ENCODE data around the gene SLC12A3. TPM values are rescaled to one million over a fixed set of nuclear protein-coding genes. Genes with fewer than 3 reads are reported as not detected.

Gene SLC12A3
- total RNA-seq, 6 experiments from 2014 or later = not detected

- DNase-seq = no peak
Measured at GRCh38 chr16:56824331-56824730, 40.7 kb upstream of the SLC12A3 start.

GRCh38 chr16:56824804-56825203 lies 40.2 kb upstream of the SLC12A3 start:
- Mint-ChIP-seq H3K9me3 (no peaks in the 10 kb centered on the region), H3K27ac (no peak overlapping the region), H3K4me1 (ENCODE audit: low read depth) (peaks cover 6% of the 10 kb centered on the region; the same call in 1 of the 2 replicates), H3K4me3 (no peak overlapping the region), H3K36me3 (ENCODE audit: low read depth) (peaks cover 16% of the 10 kb centered on the region; the same call in 1 of the 2 replicates), H3K27me3 (ENCODE audit: insufficient read depth) (no peaks in the 10 kb centered on the region; the same call in 1 of the 2 replicates)
- TF ChIP-seq CTCF (IDR thresholded peaks at IDR 0.05) = no peak
- DNase-seq = no peak

More at GRCh38 chr16:56824331-56824730, 40.7 kb upstream of the SLC12A3 start:
- Mint-ChIP-seq H3K9me3 (no peaks in the 10 kb centered on the region), H3K36me3 (ENCODE audit: low read depth) (peaks cover 15% of the 10 kb centered on the region; the same call in 1 of the 2 replicates), H3K4me1 (ENCODE audit: low read depth) (peaks cover 6% of the 10 kb centered on the region; the same call in 1 of the 2 replicates), H3K4me3 (no peak overlapping the region), H3K27me3 (ENCODE audit: insufficient read depth) (no peaks in the 10 kb centered on the region; the same call in 1 of the 2 replicates), H3K27ac (peak overlapping the region; percentile 24; the same call in 1 of the 2 replicates)
- TF ChIP-seq CTCF (IDR thresholded peaks at IDR 0.05) = peak; percentile 41

- no peak for TF ChIP-seq CTCF (IDR thresholded peaks at IDR 0.05)
- Mint-ChIP-seq H3K27ac (0 out of 2 replicates have a peak overlapping the region, but pooled peaks have one; percentile 14), H3K4me3 (no peak overlapping the region), H3K4me1 (ENCODE audit: low read depth) (peaks cover 11% of the 10 kb centered on the region; the same call in 1 of the 2 replicates), H3K27me3 (ENCODE audit: insufficient read depth) (no peaks in the 10 kb centered on the region; the same call in 1 of the 2 replicates), H3K9me3 (no peaks in the 10 kb centered on the region), H3K36me3 (ENCODE audit: low read depth) (peaks cover 13% of the 10 kb centered on the region; the same call in 1 of the 2 replicates)
- no peak for DNase-seq
Measured at GRCh38 chr16:56825826-56826225, 39.2 kb upstream of the SLC12A3 start.

- Mint-ChIP-seq H3K27me3 (ENCODE audit: insufficient read depth) (no peaks in the 10 kb centered on the region; the same call in 1 of the 2 replicates), H3K27ac (no peak overlapping the region), H3K4me3 (no peak overlapping the region), H3K4me1 (ENCODE audit: low read depth) (peaks cover 11% of the 10 kb centered on the region; the same call in 1 of the 2 replicates), H3K9me3 (no peaks in the 10 kb centered on the region), H3K36me3 (ENCODE audit: low read depth) (peaks cover 22% of the 10 kb centered on the region)
- DNase-seq = no peak
- no peak for TF ChIP-seq CTCF (IDR thresholded peaks at IDR 0.05)
Measured at GRCh38 chr16:56828647-56829046, 36.4 kb upstream of the SLC12A3 start.

- no peak for DNase-seq
- Mint-ChIP-seq H3K27ac (no peak overlapping the region), H3K4me1 (ENCODE audit: low read depth) (peaks cover 8% of the 10 kb centered on the region; the same call in 1 of the 2 replicates), H3K9me3 (no peaks in the 10 kb centered on the region), H3K36me3 (ENCODE audit: low read depth) (peaks cover 22% of the 10 kb centered on the region), H3K4me3 (no peak overlapping the region), H3K27me3 (ENCODE audit: insufficient read depth) (no peaks in the 10 kb centered on the region; the same call in 1 of the 2 replicates)
- TF ChIP-seq CTCF (IDR thresholded peaks at IDR 0.05) = no peak
Measured at GRCh38 chr16:56830669-56831068, 34.3 kb upstream of the SLC12A3 start.
